GM19467 (cell line): ENCODE results near the gene CYSRT1.

Experiments used
- ATAC-seq: cut with Tn5 transposase; IDR thresholded peaks from one replicate; pipeline ENCODE4 v1.9.1; 2021; ENCODE audit warnings: mild to moderate bottlenecking, moderate library complexity; ENCODE audit not compliant: unreplicated experiment

Gene CYSRT1

GRCh38 chr9:137267933-137268355 is 43.0 kb downstream of the CYSRT1 start:
- no peak for ATAC-seq

GRCh38 chr9:137268538-137269201 is 43.7 kb downstream of the CYSRT1 start:
- no peak for ATAC-seq

GRCh38 chr9:137269231-137269772 is 44.3 kb downstream of the CYSRT1 start:
- ATAC-seq = no peak

- no peak for ATAC-seq
Observed at GRCh38 chr9:137270929-137271695, 46.1 kb downstream of the CYSRT1 start.

GRCh38 chr9:137271696-137272076 is 46.7 kb downstream of the CYSRT1 start:
- ATAC-seq = no peak

GRCh38 chr9:137272241-137273094 is 47.5 kb downstream of the CYSRT1 start:
- ATAC-seq = no peak

- no peak for ATAC-seq
Observed at GRCh38 chr9:137273095-137273490, 48.1 kb downstream of the CYSRT1 start.

- ATAC-seq = no peak
Observed at GRCh38 chr9:137273611-137274320, 48.8 kb downstream of the CYSRT1 start.

- ATAC-seq = no peak
Observed at GRCh38 chr9:137275203-137275587, 50.2 kb downstream of the CYSRT1 start.
